Measurements from ENCODE around the gene CCDC27.

DNA sequence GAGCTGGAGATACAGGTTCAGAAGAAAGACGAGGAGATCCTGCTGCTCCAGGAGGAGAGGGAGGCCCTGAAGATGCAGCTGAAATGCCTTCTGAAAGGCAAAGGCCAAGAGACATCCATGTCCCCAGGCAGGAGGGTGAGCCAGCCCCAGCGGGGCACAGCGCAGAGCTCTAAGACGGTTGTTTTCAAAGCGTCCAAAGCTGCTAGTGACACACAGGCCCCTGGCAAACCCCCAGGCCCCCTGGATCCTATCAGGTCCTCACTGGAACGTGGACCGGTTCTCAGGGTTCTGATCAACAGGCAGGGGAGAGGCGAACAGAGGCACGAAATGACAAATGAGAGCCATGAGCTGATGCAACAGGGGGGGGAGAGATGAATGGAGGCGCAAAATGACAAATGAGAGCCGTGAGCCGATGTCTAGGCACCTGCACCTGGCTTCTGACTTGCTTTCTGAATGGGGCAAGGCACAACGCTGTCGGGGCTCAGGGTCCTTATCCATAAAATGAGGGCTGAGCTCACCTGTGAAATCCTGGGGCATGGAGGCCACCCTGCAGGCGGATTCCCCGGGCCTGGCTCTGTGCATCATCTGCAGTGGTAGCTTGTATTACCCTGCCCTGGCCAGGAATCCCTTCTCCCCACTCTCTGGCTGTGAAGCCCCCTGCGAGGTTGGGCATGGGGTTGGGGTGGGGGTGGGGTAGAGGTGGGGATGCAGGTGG is 9.2 kb downstream of the CCDC27 start:
- TF ChIP-seq, protein P1, sequence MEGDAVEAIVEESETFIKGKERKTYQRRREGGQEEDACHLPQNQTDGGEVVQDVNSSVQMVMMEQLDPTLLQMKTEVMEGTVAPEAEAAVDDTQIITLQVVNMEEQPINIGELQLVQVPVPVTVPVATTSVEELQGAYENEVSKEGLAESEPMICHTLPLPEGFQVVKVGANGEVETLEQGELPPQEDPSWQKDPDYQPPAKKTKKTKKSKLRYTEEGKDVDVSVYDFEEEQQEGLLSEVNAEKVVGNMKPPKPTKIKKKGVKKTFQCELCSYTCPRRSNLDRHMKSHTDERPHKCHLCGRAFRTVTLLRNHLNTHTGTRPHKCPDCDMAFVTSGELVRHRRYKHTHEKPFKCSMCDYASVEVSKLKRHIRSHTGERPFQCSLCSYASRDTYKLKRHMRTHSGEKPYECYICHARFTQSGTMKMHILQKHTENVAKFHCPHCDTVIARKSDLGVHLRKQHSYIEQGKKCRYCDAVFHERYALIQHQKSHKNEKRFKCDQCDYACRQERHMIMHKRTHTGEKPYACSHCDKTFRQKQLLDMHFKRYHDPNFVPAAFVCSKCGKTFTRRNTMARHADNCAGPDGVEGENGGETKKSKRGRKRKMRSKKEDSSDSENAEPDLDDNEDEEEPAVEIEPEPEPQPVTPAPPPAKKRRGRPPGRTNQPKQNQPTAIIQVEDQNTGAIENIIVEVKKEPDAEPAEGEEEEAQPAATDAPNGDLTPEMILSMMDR (IDR thresholded peaks at IDR 0.05), result no peak
- no peak for TF ChIP-seq EP300 (IDR thresholded peaks at IDR 0.05)
